NOMO-1 treated with dmso at 0.1 percent for 144 hours (cell line): ENCODE results near the gene DGKG.

Source experiments
- DNase-seq: peaks from one replicate; lab custom pipeline; 2025; ENCODE audit not compliant: unreplicated experiment; lab: John Stamatoyannopoulos, UW

DGKG gene

DNA sequence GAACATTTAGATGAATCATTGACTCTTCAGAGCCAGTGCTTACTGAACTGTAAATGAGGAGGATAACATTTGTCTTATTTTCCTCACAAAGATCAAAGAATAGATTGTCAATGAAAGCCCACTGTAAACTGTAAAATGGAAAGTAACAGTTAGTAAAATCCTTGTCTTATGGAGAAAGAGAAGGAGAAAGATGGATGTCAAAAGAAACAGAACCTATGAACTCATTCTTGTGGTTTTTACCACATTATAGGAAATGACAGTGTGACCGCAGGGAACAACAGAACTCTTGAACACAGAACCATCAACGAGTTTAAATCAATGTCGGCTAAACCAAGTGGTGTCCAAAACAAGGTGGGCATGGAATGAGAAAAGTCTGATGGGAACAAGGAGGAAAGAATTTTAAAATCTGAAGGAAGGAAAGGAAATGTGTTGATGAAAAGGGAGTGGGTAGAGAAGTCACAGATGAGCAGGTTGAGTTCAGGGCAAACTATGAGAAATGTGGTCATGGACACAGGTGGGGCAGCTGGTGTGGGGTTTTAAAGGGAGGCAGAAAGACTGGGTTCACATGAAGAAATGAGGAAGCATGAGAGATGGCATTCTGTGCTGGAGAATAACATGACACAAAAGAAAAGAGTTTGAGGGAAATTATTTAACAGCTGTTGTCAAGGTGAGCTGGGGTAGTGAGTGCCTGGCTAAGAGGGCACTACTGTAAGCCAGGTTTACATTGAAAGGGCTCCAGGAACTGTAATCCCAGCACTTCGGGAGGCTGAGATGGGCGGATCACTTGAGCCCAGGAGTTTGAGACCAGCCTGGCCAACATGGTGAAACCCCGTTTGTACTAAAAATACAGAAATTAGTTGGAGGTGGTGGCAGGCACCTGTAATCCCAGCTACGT, 210.7 kb downstream of the DGKG start:
- DNase-seq, result no peak

DNA sequence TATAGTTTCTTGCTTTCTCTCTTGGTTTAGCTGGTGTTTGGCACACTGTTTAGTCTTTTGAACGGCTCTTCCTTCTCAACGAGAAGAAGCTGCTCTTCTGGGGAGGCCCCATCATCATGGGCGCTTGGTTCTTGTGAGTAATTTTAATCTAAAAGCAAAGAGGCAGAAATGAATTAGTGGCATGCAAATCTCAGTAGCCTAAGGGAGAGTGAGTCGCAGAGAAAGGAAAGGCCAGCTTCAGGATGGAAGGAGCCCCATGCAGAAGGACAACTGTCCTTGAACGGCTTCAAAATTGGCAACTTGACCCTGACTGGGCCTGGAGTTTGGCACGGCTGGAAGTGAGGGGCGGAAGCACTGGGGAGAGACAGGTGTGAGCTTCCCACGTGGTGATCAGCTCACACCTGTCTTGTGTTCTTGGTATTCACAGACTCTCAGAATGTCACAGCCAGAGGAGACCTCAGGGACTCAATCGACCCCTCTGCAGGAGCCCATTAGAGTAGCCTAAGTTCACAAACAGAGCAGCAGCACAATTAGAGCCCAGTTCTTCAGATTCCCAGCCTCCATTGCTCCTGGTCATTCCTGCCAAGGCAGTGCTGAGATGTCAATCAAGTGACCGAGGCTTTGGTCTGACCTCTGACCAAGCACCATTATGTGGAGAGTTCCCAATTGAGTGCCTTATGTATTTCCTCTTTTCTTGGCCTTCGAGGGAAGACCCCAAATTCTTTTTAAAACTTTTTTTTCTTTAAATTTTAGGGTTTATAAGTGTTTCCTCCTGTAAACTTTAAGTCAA, 211.8 kb downstream of the DGKG start:
- no peak for DNase-seq

DNA sequence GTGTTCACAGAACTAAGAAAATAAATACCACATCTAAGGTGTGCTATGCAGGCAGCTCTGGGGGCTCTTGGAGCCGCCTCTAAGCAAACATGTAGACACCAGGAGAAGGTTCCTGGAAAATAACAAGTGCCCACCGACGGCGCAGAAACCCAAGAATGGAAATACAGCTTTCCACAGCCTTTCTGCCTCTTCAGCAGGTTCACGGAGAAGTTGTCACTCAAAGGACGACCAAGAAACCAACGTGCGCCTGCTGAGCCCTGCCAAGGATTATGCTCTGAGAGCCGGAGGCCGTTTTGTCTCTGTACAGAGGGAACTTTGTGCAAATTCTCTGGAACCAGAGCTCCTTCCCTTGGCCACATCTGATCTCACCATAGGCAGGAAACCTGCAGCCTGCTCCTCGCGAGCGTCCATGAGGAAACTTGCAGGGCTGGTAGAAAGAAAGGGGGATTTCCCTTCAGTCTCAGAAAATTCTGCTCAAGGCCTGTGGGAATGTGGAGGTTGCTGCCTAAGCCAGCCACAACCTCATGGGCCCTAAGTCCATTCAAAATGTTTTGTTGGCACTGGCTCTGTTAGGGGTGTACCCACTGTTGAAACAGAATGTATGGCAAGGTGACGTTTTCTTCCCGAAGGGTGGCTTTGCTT, 212.6 kb downstream of the DGKG start:
- no peak for DNase-seq

DNA sequence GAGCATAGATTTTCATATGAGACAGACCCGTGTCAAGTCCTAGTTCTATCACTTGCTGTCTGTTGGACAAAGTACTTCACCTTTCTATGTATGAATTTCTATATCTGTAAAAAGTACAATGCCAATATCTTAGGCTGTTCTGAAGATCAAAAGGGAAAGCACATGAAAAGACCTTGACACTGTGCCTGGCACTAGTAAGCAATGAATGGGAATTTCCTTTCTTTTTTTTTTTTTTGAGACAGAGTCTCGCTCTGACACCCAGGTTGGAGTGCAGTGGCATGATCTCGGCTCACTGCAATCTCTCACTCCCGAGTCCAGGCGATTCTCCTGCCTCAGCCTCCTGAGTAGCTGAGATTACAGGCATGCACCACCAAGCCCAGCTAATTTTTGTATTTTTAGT, 217.8 kb downstream of the DGKG start:
- no peak for DNase-seq

DNA sequence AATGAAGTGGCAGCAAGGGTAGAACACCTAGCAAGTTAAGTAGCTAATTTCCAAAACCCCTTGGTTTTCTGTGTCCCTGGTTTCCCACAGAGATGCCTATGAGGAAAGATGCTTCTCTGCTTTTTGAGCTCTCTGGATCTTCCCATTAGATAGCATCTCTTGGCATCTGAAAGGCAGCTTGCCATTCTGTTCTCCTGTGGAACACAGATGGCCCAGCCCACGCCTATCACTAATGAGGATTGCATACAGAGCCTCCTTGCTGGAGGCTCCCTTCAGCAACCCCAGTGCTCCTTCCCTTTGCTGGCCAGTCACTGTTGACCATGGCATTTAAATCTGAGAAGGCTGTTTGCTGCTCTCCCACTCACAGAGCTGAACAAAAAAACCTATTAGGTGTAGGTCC, 218.8 kb downstream of the DGKG start:
- DNase-seq, result no peak

DNA sequence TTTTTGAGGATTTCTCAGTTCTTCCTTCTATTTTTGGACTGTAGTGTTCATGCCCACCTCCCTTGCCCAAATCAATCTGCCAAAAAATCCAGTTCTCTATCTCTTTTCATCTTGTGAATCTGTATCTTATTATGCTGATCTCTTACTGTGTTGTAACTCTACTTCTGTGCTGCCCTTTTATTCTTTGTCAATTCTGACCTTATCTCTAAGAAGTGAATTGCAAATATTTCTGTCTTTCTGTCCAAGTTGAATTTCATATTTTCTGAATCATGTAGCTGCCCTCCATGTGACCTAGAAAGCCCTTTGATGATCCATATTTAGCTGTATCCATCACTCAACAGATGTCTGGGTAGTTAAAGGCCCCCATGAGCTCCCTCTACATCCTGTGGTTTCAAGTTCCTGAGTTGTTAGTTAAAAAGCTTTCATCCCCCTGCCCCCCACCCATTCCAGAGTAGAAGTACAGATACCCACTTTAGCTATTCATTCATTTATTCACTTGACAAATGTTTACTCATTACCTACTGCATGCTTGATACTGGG, 219.6 kb downstream of the DGKG start:
- no peak for DNase-seq

DNA sequence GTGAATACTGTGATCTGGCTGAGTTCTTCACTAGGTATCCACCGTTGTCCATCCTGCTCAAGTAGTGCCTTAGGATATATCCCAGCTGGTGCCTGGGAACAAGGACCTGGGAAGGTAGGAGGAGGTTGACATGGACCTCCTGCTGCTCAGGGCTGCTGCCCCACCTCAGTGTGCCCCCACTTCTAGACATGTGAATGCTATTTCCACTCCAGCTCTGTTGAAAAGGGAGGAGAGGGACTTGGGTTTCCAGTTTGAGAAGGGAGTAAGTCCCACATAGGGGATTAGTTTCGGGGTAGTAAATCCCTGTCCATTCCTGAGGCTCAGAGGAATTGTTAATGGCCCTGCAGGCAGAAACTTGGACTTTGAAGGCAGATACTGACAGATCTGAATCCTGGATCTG, 220.2 kb downstream of the DGKG start:
- no peak for DNase-seq

DNA sequence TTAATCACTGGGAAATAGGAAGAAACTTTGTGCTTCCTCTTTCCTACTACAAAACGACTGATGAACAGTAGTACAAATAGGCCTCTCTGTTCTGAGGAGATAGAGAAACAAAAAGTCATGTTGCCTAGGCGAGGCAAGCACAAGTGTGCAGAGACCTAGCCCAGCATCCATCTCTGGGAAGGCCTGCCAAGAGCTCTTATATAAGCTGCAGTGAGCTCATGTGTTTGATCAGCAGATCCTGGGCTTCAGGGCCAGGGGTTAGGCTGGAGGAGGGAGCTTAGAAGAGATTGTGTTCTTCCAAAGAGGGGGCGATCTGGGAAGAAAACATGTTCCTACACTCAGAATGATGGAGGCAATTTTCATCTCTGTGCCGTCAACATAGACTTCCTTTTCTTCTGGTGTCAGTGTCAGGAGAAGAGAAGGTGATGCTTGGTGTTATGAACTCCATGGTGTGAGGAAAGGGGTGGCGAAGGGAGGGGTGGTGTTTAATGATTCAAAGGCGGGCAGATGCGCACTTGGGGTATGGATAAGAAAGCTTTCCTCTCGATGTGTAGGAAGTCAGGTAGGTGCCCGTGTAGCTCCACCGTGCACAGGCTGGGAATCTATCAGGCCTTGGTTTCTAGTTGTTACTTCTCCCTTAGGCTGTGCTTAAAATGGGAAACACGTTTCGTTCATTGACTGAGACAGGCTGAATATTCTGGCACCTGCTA, 223.6 kb downstream of the DGKG start:
- no peak for DNase-seq

DNA sequence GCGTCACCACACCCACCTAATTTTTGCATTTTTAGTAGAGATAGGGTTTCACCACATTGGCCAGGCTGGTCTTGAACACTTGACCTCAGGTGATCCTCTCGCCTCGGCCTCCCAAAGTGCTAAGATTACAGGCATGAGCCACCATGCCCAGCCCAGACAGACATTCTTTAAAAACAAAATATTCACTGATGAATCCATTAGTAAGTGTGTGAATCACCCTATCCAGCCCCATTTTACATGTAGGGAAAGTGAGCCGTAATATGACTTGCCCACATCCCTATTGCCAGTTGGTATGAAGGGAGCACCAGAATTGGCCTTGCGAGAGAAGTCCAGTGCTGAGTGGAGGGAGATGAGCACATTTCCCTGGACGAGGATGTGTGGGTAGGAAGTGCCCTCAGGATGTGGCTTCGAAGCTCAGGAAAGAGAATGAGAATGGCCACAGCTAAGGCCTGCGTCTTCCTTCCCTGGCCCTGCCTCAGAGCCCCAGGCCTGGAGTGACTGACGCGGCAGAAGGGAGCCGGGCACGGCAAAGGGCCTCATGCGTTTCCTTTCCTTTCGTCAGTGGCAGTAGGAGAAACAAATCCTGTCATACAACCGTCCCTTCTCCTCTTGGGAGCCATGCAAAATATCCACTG, 224.9 kb downstream of the DGKG start:
- no peak for DNase-seq

DNA sequence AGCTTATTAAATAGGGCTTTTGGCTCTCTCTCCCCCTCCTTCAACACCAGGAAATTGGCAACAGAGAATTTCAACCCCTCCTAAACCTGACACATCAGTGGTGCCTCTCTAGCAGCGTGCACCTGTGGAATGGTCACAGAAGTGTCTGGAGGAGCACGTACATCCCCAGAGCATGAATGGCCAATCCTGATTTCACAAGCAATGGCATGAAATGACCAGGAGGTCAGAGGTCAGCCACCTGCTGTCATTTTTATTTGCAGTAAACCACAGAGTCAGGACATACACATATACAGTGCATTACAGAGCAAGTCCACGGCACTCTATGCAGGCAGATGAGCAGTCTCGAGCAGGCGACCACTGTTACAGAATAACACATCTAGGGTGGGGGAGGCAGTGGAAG, 228.1 kb downstream of the DGKG start:
- no peak for DNase-seq

DNA sequence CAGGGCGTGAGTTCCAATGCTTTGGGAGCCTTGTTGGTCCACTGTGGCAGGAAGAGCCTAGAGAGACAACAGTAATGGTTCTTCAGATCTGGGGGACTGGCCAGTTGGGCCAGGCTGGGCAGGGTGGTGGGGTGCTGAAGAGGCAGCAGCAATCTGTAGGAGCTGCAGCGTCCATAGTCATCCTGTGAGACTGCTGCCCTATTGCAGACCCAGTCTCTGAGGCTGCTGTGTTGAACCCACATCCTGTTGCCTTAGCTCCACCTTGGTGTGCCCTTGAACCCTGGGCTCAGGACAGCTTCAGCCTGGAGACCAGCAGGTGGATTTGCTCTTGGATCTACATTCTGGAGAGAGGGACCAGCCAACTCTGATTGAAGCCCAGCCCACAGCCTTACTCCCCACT, 229.5 kb downstream of the DGKG start:
- no peak for DNase-seq

DNA sequence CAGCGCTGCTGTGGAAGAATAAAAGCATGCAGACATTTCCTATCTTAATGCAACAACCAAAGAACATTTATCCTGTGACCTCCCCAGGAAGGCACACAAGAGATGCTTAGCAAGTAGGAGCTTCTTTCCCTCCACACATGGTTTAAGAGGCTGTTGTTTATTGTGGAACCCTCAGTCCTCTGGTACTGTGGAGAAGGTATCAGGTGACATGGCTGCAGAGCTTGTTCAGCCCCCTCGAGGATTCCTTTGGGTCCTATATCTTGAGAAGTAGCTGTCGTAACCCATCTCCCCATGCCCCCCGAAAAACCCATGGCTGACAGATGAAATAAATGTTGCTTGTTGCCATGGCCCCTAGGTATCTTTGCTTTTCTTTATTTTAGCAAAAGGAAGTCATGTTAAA, 232.8 kb downstream of the DGKG start:
- DNase-seq, result no peak

DNA sequence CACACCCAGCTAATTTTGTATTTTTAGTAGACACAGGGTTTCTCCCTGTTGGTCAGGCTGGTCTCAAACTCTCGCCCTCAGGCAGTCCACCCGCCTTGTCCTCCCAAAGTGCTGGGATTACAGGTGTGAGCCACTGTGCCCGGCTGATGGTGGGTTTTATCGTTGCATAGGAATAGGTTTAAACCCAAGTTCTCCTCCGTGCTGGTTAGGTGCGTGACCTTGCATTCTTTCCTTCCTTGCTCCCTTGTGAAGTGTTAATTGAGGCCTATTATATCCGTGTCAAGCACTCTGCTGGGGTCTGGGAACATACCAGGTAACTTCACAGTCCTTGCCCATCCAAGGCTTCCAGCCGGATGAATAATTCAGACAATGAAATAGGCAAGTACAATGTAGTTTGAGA, 233.9 kb downstream of the DGKG start:
- no peak for DNase-seq

DNA sequence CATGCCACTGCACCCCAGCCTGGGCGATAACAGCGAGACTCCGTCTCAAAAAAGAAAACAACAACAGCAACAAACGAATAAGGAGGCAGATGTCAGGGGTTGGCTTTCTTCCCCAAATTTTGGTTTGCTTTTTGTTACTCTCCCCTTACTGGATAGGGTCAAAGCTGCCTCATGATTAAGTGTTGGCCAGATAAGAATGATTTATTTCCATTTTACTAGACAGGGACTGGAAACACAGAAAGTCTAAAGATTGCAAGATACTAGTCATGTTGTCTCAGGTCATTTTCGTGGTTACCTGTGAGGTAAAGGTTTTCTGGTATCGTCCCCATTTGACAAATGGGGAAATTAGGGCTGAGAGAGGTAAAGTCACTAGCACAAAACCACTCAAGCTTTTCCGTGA, 234.6 kb downstream of the DGKG start:
- no peak for DNase-seq

DNA sequence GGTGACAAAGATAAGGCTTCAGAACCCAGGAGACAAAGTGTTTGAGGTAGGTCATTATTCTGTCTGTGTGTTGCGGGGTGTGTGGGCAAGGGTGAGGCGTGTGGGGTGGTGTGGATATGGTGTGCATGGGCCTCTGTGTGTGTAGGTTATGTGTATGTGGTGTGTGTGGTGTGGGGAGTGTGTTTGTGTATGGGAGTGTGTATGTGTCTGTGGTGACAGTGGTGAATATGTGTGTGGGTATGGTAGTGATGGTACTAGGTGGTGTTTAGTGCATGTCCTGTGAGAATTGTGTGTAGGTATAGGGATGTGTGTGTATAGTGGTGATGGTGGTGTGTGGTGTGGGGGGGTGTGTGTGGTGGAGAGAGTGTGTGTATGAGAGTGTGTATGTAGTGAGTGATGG, 236.9 kb downstream of the DGKG start:
- no peak for DNase-seq

DNA sequence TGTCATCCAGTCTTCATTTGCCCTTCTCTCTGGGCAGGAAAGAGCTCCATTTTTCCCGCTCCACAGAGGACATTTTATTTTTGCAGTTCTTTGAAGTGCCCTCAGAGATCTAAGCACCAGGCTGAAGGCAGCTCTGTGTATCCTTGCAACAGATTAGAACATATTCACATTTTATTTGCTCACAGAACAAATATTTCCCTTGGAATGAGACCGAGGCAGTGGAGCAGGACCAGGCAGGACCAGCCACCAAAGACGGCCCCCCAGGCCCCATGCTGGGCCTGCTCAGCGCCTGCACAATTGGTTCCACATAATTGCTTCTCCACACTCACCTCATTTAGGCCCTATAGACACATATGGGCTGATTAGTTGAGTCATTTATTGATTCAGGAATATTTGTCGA, 237.4 kb downstream of the DGKG start:
- DNase-seq, result no peak

DNA sequence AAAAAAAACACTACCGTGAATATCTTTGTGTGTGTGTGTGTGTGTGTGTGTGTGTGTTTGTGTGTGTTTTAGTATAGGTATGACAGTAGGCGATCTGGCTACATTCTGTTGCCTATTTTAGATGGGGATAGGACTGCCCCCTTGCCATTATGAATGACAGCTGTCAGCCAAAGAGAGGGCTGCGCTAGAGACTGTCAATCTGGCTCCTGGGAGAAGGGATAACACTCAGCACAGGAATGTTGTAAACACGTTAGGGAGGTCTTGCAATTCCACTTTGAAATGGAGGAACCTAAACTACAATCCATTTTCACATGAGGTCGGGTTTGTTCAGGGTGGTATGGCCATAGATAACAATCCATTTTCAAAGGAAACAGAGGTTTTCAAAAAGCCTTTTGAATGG, 239.0 kb downstream of the DGKG start:
- DNase-seq, result no peak

DNA sequence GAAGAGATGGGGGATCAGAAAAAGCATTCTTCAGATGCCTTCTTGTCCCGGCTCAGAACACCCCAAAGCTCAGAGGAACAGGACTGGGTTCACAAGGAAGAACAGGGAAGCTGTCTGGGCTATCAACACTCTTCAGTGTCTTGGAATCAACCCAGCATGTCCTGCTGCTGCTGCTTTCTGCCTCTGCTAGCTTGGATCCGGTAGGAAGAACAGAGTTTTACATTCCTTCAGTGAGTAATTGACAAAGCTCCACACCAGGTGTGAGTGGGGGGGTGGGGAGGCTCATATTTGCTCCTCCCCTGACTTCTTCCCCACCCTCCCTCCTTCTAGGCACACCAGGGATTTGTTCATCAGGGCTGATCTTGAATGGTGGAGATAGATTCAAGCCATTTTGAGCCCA, 240.1 kb downstream of the DGKG start:
- DNase-seq, result no peak

DNA sequence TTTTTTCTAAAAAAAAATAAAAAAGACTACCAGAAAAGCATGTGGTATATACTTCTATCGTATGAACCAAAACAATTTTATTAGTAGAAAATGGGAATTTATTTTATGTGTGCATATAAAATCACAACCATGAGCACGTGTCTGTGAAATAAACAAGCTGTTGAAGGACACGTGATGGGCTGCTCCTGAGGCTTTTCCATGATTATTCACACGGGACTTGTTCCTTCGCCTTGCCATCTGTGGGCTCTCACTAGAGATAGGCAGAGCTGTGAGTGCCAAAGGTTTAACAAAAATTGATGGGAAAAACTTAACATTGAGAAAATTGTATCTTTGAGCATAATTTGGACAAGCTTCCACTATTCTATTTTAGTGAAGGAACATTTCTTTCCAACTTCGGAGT, 240.8 kb downstream of the DGKG start:
- no peak for DNase-seq

DNA sequence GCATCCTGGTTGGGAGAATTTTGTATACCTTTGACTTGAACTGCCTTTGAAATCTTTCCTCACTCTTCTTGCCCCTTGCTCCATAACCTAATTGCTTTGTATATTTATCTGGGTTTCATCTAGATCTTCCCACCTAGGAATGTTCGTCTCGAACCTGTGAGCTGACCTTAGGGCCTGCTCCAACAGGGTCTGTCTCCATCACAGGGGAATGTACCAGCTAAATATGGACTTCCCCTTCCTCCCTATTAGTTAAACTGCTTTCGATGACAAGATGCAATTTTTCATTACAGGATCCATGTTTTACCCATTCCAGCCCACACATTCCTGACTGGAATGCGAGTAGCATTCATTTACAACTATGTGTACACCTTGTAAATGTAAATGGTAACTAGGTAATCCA, 242.5 kb downstream of the DGKG start:
- no peak for DNase-seq

DNA sequence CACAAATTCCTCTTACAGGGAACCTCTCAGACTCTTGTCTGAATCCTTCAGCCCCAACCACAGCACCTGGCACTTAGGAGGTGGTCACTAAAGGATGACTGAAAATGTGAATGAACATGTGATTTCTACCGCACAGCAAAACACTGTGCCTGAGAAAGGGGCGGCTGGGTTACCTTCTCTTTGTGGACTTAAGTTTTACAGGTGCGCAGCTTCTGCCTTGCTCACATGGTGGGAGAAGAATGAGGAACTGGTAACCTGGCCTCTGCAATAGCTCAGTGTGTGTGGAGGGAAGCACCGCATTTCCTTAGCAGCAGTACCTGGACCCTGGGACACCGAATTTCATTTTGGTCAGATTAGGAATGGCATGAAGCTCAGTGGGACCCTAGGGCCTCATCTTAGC, 243.3 kb downstream of the DGKG start:
- no peak for DNase-seq
